Measurements from ENCODE around the gene ACP2. TPM values are rescaled to one million over a fixed set of nuclear protein-coding genes. Genes with fewer than 3 reads are reported as not detected.

The ACP2 gene
- polyA plus RNA-seq, 1 of the 3 experiments (the other 2 are of a cell fraction), result 17.5 TPM

DNA sequence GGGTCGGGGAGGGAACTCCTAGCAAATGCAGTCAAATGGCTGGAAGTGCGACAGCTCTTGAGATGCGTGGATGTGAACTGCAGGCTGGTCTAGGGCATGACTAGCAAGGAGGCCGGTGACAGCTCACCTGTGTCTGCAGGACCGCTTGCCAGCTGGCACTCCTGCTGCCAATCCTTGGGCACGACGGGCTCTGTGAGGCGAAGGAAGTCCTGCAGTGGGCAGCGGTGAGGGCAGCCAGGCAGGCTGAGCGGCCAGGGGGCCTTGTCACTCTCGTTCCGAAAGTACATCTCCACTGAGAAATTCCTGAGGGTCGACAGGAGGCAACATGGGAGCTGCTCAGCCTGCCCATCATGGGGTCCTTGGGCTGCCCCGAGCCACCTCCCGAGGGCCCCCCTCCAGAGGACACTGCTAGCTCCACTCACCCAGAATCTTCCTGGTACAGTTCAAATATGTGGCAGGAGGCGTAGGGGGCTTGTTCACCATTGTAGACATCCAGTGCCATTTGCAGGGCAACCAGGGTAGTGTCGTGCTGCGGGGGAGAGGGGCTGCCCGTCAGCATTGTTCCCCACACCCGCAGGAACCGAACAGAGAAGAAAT, 5.9 kb downstream of the ACP2 start:
- H3K4me2 ChIP-seq, result no peak overlapping the region
- H3K36me3 ChIP-seq (replicated peaks in 1 of 2; ENCODE audit: control insufficient read depth in 1 of 2, insufficient read depth in 2 of 2, low read length in 1 of 2), result peaks cover 21 to 47% of the 10 kb centered on the region in 2 experiments
- H3K9me3 ChIP-seq, result no peaks in the 10 kb centered on the region
- WGBS (ENCODE audit: low lambda C conversion rate), result 91% methylated on average over 21 of the region's 21 CpGs
- peaks cover 22% of the 10 kb centered on the region for H3F3A ChIP-seq (replicated peaks; ENCODE audit: insufficient read depth)
- CTCF ChIA-PET, result interaction anchor here (0.8 to 1.9 kb wide), 6 partner anchors 8 to 112 kb away, joined by 3 to 7 read pairs (median 4); partner anchors contain the start of gene NR1H3
- H3K4me1 ChIP-seq (ENCODE audit: control insufficient read depth in 1 of 2, insufficient read depth in 2 of 2, low read depth in 1 of 2, low read length in 1 of 2), result peaks cover 4 to 6% of the 10 kb centered on the region in 2 experiments; a peak in 2 of 4 replicates
- 0 out of 4 replicates have a peak overlapping the region, but pooled peaks of 1 of the 2 experiments have one; percentile 6 for H3K27ac ChIP-seq (ENCODE audit: low read depth in 2 of 2, low read length in 1 of 2)
- H3K4me3 ChIP-seq (ENCODE audit: low read depth in 2 of 2, low read length in 1 of 2), result no peak overlapping the region
- H3K9ac ChIP-seq, result no peak overlapping the region
- TF ChIP-seq, protein P1, sequence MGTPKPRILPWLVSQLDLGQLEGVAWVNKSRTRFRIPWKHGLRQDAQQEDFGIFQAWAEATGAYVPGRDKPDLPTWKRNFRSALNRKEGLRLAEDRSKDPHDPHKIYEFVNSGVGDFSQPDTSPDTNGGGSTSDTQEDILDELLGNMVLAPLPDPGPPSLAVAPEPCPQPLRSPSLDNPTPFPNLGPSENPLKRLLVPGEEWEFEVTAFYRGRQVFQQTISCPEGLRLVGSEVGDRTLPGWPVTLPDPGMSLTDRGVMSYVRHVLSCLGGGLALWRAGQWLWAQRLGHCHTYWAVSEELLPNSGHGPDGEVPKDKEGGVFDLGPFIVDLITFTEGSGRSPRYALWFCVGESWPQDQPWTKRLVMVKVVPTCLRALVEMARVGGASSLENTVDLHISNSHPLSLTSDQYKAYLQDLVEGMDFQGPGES (IDR thresholded peaks at IDR 0.05; ENCODE audit: low read depth, low read length), result no peak
- TF ChIP-seq TEAD4 (IDR thresholded peaks at IDR 0.05; ENCODE audit: borderline replicate concordance, insufficient read depth) (no peak), GATA2 (CRISPR knock-in tag; IDR thresholded peaks at IDR 0.05) (no peak), TCF12 (IDR thresholded peaks at IDR 0.05) (no peak), RXRA (IDR thresholded peaks at IDR 0.05; ENCODE audit: borderline replicate concordance, low read depth) (no peak), MEF2A (IDR thresholded peaks at IDR 0.05; ENCODE audit: borderline replicate concordance, low read depth) (no peak), SMC3 (IDR thresholded peaks at IDR 0.05; ENCODE audit: low read depth, low read length) (no peak), ELF1 (IDR thresholded peaks at IDR 0.05) (no peak), NFIC (IDR thresholded peaks at IDR 0.05; ENCODE audit: borderline replicate concordance) (no peak), NRF1 (IDR thresholded peaks at IDR 0.05; ENCODE audit: low read depth, low read length) (no peak), FOSL2 (IDR thresholded peaks at IDR 0.05; ENCODE audit: borderline replicate concordance, low read depth) (no peak), RFX5 (IDR thresholded peaks at IDR 0.05; ENCODE audit: low read length) (no peak), CHD2 (IDR thresholded peaks at IDR 0.05; ENCODE audit: low read length, partially characterized antibody) (no peak)
- TF ChIP-seq, protein P2, sequence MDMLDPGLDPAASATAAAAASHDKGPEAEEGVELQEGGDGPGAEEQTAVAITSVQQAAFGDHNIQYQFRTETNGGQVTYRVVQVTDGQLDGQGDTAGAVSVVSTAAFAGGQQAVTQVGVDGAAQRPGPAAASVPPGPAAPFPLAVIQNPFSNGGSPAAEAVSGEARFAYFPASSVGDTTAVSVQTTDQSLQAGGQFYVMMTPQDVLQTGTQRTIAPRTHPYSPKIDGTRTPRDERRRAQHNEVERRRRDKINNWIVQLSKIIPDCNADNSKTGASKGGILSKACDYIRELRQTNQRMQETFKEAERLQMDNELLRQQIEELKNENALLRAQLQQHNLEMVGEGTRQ (IDR thresholded peaks at IDR 0.05; ENCODE audit: borderline replicate concordance, low read depth, low read length), result no peak
- TF ChIP-seq, protein P3, sequence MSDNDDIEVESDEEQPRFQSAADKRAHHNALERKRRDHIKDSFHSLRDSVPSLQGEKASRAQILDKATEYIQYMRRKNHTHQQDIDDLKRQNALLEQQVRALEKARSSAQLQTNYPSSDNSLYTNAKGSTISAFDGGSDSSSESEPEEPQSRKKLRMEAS (IDR thresholded peaks at IDR 0.05; ENCODE audit: low read depth), result no peak
- TF ChIP-seq, protein P4, sequence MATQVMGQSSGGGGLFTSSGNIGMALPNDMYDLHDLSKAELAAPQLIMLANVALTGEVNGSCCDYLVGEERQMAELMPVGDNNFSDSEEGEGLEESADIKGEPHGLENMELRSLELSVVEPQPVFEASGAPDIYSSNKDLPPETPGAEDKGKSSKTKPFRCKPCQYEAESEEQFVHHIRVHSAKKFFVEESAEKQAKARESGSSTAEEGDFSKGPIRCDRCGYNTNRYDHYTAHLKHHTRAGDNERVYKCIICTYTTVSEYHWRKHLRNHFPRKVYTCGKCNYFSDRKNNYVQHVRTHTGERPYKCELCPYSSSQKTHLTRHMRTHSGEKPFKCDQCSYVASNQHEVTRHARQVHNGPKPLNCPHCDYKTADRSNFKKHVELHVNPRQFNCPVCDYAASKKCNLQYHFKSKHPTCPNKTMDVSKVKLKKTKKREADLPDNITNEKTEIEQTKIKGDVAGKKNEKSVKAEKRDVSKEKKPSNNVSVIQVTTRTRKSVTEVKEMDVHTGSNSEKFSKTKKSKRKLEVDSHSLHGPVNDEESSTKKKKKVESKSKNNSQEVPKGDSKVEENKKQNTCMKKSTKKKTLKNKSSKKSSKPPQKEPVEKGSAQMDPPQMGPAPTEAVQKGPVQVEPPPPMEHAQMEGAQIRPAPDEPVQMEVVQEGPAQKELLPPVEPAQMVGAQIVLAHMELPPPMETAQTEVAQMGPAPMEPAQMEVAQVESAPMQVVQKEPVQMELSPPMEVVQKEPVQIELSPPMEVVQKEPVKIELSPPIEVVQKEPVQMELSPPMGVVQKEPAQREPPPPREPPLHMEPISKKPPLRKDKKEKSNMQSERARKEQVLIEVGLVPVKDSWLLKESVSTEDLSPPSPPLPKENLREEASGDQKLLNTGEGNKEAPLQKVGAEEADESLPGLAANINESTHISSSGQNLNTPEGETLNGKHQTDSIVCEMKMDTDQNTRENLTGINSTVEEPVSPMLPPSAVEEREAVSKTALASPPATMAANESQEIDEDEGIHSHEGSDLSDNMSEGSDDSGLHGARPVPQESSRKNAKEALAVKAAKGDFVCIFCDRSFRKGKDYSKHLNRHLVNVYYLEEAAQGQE (IDR thresholded peaks at IDR 0.05; ENCODE audit: low read depth, low read length), result no peak
- TF ChIP-seq, protein P5, sequence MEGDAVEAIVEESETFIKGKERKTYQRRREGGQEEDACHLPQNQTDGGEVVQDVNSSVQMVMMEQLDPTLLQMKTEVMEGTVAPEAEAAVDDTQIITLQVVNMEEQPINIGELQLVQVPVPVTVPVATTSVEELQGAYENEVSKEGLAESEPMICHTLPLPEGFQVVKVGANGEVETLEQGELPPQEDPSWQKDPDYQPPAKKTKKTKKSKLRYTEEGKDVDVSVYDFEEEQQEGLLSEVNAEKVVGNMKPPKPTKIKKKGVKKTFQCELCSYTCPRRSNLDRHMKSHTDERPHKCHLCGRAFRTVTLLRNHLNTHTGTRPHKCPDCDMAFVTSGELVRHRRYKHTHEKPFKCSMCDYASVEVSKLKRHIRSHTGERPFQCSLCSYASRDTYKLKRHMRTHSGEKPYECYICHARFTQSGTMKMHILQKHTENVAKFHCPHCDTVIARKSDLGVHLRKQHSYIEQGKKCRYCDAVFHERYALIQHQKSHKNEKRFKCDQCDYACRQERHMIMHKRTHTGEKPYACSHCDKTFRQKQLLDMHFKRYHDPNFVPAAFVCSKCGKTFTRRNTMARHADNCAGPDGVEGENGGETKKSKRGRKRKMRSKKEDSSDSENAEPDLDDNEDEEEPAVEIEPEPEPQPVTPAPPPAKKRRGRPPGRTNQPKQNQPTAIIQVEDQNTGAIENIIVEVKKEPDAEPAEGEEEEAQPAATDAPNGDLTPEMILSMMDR (IDR thresholded peaks at IDR 0.05), result no peak
- TF ChIP-seq, protein P6, sequence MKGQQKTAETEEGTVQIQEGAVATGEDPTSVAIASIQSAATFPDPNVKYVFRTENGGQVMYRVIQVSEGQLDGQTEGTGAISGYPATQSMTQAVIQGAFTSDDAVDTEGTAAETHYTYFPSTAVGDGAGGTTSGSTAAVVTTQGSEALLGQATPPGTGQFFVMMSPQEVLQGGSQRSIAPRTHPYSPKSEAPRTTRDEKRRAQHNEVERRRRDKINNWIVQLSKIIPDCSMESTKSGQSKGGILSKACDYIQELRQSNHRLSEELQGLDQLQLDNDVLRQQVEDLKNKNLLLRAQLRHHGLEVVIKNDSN (IDR thresholded peaks at IDR 0.05; ENCODE audit: borderline replicate concordance, low read depth), result no peak
- no peaks in the 10 kb centered on the region for H4K20me1 ChIP-seq (ENCODE audit: insufficient read depth)
- H2AFZ ChIP-seq (ENCODE audit: low read depth), result no peak overlapping the region
- no peaks in the 10 kb centered on the region for H3K9me2 ChIP-seq
- H3K27me3 ChIP-seq (ENCODE audit: insufficient read depth), result no peaks in the 10 kb centered on the region
- POLR2A ChIA-PET, result interaction anchor here (0.6 to 1.1 kb wide), 2 partner anchors 11 to 55 kb away, joined by 3 to 5 read pairs; no protein-coding TSS in a partner anchor
- H3K79me2 ChIP-seq (ENCODE audit: insufficient read depth), result peaks cover 4% of the 10 kb centered on the region; the same call in 1 of the 2 replicates
- peak; percentile 4 for DNase-seq

All from SK-N-SH (cell line).